ENCODE measurements around the gene DYNC1H1. TPM values are rescaled to one million over a fixed set of nuclear protein-coding genes. Genes with fewer than 3 reads are reported as not detected.

The DYNC1H1 gene
- total and polyA plus RNA-seq, 2 experiments from 2014 or later, result 179 to 635 TPM

GRCh38 chr14:101975231-101975630 lies 10.9 kb downstream of the DYNC1H1 start:
- no peak overlapping the region for H3K27ac ChIP-seq (ENCODE audit: low read depth)
- no peaks in the 10 kb centered on the region for H3K27me3 ChIP-seq (ENCODE audit: insufficient read depth)
- H4K20me1 ChIP-seq (replicated peaks; ENCODE audit: insufficient read depth), result peaks cover 27% of the 10 kb centered on the region
- Mint-ChIP-seq H3K36me3 (ENCODE audit: low read depth) (peaks cover 33% of the 10 kb centered on the region; the same call in 2 of the 3 replicates), H3K27me3 (ENCODE audit: insufficient read depth, low read depth, poor library complexity) (no peaks in the 10 kb centered on the region), H3K4me3 (no peak overlapping the region), H3K9me3 (no peaks in the 10 kb centered on the region), H3K27ac (peak overlapping the region; percentile 22), H3K4me1 (peaks cover 4% of the 10 kb centered on the region)
- ATAC-seq, result no peak
- no peak for DNase-seq (ENCODE audit: low spot score)
- no peak overlapping the region for H2AFZ ChIP-seq
- H3K9me2 ChIP-seq (ENCODE audit: insufficient read depth), result no peaks in the 10 kb centered on the region
- H3K4me2 ChIP-seq, result no peak overlapping the region
- TF ChIP-seq ZNF331 (CRISPR knock-in tag; IDR thresholded peaks at IDR 0.05; ENCODE audit: low read depth) (no peak), NANOG (IDR thresholded peaks at IDR 0.05; ENCODE audit: borderline replicate concordance) (no peak), ZNF462 (CRISPR knock-in tag; IDR thresholded peaks at IDR 0.05) (no peak)
- H3K36me3 ChIP-seq (ENCODE audit: insufficient read depth), result peaks cover 13% of the 10 kb centered on the region
- no peaks in the 10 kb centered on the region for H3F3A ChIP-seq (replicated peaks; ENCODE audit: low read depth)
- H3K4me3 ChIP-seq, result no peak overlapping the region
- H3K79me2 ChIP-seq (replicated peaks; ENCODE audit: insufficient read depth), result peaks cover 73% of the 10 kb centered on the region
- no peaks in the 10 kb centered on the region for H3K4me1 ChIP-seq (ENCODE audit: insufficient read depth)

DNA sequence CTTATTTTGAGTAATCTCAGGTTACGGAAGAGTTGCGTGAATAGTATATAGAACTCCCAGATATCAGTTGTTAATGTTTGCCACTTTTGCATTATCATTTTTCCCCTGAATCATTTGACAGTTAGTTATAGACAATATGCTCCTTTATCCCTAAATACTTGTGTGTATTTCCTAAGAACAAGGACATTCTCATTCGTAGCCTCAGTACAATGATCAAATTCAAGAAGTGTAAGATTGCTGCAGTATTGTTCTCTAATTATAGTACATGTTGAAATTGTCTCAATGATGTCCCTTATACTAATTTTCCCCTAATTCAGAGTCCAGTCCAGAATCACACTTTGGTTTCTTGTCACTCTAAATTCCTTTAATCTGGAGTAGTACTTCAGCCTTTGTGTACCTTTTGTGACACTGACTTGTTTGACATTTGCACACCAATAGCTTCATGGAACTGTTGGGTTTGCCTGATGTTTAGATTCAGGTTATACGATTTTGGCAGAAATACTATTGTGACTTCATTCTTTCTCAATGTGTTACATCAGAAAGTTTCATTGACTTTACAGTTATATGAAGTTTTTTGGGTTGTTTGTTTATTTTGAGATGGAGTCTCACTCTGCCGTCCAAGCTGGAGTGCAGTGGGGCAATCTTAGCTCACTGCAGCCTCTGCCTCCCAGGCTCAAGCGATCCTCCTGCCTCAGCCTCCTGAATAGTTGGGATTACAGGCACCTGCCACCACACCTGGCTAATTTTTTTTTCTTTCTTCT lies 13.1 kb downstream of the DYNC1H1 start:
- Histone ChIP-seq H2AFZ (no peak overlapping the region), H3K4me3 (no peak overlapping the region), H3K4me2 (no peak overlapping the region), H3F3A (replicated peaks; ENCODE audit: low read depth) (no peaks in the 10 kb centered on the region), H3K79me2 (replicated peaks; ENCODE audit: insufficient read depth) (peaks cover 50% of the 10 kb centered on the region), H3K27ac (ENCODE audit: low read depth) (no peak overlapping the region), H3K36me3 (ENCODE audit: insufficient read depth) (peaks cover 34% of the 10 kb centered on the region), H3K9me2 (ENCODE audit: insufficient read depth) (no peaks in the 10 kb centered on the region), H3K27me3 (ENCODE audit: insufficient read depth) (no peaks in the 10 kb centered on the region), H4K20me1 (replicated peaks; ENCODE audit: insufficient read depth) (peaks cover 22% of the 10 kb centered on the region), H3K4me1 (ENCODE audit: insufficient read depth) (no peaks in the 10 kb centered on the region)
- H3K9me3 Mint-ChIP-seq, result no peaks in the 10 kb centered on the region
- H3K27ac Mint-ChIP-seq, result no peak overlapping the region
- no peaks in the 10 kb centered on the region for H3K27me3 Mint-ChIP-seq (ENCODE audit: insufficient read depth, low read depth, poor library complexity)
- ATAC-seq, result no peak
- peaks cover 54% of the 10 kb centered on the region for H3K36me3 Mint-ChIP-seq (ENCODE audit: low read depth)
- no peak overlapping the region for H3K4me3 Mint-ChIP-seq
- DNase-seq (ENCODE audit: low spot score), result no peak
- peaks cover under 1% of the 10 kb centered on the region; the same call in 2 of the 3 replicates for H3K4me1 Mint-ChIP-seq
- TF ChIP-seq REST (IDR thresholded peaks at IDR 0.05; ENCODE audit: unreplicated experiment), result no peak
